Measurements from ENCODE around the gene ZNF227. TPM values are rescaled to one million over a fixed set of nuclear protein-coding genes. Genes with fewer than 3 reads are reported as not detected.
"Not testable (repeated sequence)": the region's sequence is repeated elsewhere in the genome, so short reads cannot be mapped to it uniquely, and the experiment has no call there.

The ZNF227 gene
- 10 to 100 TPM; 19.4 to 20.6 TPM for total RNA-seq

DNA sequence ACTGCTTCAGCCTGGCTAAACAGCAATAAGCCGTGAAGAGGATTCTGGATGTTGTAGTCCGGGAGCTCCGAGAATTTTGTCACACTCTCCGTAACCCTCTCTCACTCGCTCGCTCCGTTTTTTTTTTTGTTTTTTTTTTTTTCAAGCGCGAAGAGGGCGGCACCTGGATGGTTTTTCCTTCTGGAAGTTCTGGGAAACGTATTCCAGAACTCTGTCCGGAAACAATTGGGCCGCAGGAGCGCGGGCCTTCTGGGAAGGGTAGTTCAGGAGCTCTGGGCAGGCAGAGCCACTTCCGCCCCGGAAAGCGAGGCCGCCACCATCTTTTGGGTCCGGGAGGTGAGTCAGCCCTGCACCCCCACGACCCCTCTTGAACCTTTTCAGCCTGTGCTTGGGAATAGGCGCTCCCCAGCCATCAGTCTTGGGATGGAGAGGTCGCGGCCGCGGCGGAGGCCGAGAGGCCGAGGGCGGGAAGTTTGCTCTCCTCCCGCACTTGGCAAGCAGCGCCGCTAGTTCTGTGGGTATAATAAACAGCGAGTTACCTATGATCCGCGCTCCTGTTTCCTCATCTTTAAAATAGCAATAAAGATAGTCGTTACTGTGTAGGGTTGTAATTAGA is at the start of gene ZNF227:
TSS of gene ZNF227 (plus strand) at position 283 of the 616 bp plus-strand sequence. CDS start 5,261 bp downstream, outside the sequence.
- H3K4me3 Mint-ChIP-seq: peak within 1 kb of the TSS; percentile 90
- peak; percentile 98 for ATAC-seq
- H3K36me3 Mint-ChIP-seq (ENCODE audit: low read depth): peaks cover 34% of the 10 kb centered on the region
- POLR2A ChIA-PET: interaction anchor here (0.6 to 0.9 kb wide), 2 partner anchors 48 to 234 kb away, joined by 3 to 4 read pairs; partner anchors contain the start of gene ZNF226
- intact Hi-C loops (cut with DNase I, micrococcal nuclease): loop anchor here (1.0 to 2.0 kb wide), 14 partner anchors 47 to 288 kb away; partner anchors contain the start of genes ZNF230 (in 2 of the 2), ZNF235 (in 2 of the 2), ZNF180 (in 1 of the 2) and ZNF221 (in 1 of the 2)
- H3K27me3 Mint-ChIP-seq: no peaks in the 10 kb centered on the region
- peak within 1 kb of the TSS; percentile 92 for H3K27ac Mint-ChIP-seq
- CTCF ChIA-PET: interaction anchor here (0.5 to 0.6 kb wide), 2 partner anchors 117 to 617 kb away, joined by 3 read pairs; no protein-coding TSS in a partner anchor
- peaks cover 22% of the 10 kb centered on the region for H3K4me1 Mint-ChIP-seq
- peak; percentile 90 for DNase-seq
- peaks cover 7% of the 10 kb centered on the region for H3K9me3 Mint-ChIP-seq (ENCODE audit: low read depth)

DNA sequence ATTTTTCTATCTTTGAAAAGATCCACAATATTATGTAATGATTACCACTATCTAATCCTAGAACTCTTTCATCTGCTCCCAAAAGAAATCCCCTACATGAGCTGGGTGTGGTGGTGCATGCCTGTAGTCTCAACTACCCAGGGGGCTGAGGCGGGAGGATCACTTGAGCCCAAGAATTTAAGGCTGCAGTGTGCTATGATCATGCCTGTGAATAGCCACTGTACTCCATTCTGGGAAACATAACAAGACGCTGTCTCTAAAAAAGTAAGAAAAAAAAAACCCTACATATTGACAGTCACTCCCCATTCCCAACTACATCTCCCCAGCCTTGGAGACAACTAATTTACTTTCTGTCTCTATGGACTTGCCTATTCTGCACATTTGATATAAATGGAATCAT is 48.5 kb upstream of the ZNF227 start:
- ATAC-seq (no peak), DNase-seq (no peak)
- H3K36me3 Mint-ChIP-seq (ENCODE audit: low read depth): peaks cover 33% of the 10 kb centered on the region
- no peaks in the 10 kb centered on the region for H3K27me3 Mint-ChIP-seq
- H3K9me3 Mint-ChIP-seq (ENCODE audit: low read depth): peaks cover 34% of the 10 kb centered on the region
- peaks cover 30% of the 10 kb centered on the region for H3K4me1 Mint-ChIP-seq
- no peak overlapping the region for H3K4me3 Mint-ChIP-seq
- no peak overlapping the region for H3K27ac Mint-ChIP-seq
- intact Hi-C loops (cut with DNase I, micrococcal nuclease): loop anchor here (1.0 to 5.0 kb wide), 7 partner anchors 23 to 914 kb away; partner anchors contain the start of genes ZNF225 (in 2 of the 2), GEMIN7 (in 1 of the 2), ZNF224 (in 1 of the 2) and ZNF227 (in 1 of the 2)
- ChIA-PET CTCF (no interaction called here), POLR2A (no interaction called here)

DNA sequence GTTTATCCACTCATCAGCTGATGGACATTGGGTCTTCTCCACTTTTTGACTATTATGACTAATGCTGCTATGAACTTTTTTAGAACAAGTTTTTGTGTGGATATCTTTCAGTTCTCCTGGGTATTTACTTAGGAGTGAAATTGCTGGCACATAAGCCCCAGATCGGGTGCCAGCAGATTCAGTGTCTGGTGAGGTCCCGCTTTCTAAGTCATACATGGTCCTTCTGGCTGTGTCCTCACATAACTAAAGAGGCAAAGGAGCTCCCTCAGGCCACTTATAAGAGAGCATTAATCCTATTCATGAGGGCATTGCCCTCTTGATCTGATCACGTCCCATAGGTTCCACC is 48.0 kb upstream of the ZNF227 start:
- no peak for DNase-seq
- intact Hi-C loops (cut with DNase I, micrococcal nuclease): loop anchor here (1.0 to 5.0 kb wide), 7 partner anchors 23 to 913 kb away; partner anchors contain the start of genes ZNF225 (in 2 of the 2), GEMIN7 (in 1 of the 2), ZNF224 (in 1 of the 2) and ZNF227 (in 1 of the 2)
- Mint-ChIP-seq H3K4me1 (peaks cover 30% of the 10 kb centered on the region), H3K27ac (peak overlapping the region; percentile 96), H3K27me3 (no peaks in the 10 kb centered on the region), H3K9me3 (ENCODE audit: low read depth) (peaks cover 37% of the 10 kb centered on the region), H3K36me3 (ENCODE audit: low read depth) (peaks cover 37% of the 10 kb centered on the region), H3K4me3 (peak overlapping the region; percentile 87)
- ATAC-seq: no peak
- ChIA-PET CTCF (no interaction called here), POLR2A (interaction anchor here (0.8 to 1.9 kb wide), 4 partner anchors 43 to 336 kb away, joined by 3 to 5 read pairs (median 3); partner anchors contain the start of genes ZNF180 and ZNF227)

DNA sequence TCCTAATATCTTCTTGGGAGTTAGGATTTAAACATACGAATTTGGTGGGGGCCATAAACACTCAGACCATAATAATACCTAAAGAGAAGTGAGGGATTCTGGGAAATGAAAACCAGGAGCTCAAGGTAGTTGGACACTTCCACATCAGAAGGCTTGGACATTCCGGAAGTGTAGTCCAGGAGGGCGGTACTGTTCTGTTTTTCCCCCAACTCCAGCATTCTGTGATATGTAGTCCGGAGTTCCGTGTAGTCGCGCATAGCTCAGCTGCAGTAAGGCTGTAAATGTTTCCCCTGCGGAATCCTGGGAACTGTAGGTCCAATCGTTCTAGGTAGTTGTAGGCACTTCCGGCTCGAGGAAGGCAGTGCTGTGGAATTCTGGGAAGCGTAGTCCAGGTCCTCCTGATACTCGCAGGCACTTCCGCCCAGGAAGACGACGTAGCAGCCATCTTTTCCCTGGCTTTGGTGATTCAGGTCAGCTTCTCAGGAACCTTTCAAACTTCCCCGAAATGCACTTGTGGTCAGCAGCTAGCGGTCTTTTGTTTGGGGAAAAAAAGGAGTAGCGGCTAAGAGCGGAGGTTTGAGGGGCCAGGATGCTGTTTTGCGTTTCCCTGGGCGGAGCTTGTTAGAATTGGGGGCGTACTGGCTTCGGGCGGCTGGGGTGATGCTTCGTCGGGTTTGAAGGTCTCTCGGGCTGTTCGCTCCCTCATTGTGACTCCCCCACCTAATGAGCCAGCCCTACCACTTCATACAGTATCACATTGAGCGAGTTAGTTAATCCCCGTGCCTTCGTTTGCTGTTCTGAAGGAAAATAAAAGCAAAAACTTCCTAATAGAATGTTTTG is 47.4 kb upstream of the ZNF227 start, which contains the start of gene ZNF226:
TSS of gene ZNF226 (plus strand) at position 428 of the 840 bp plus-strand sequence. CDS start 4,981 bp downstream, outside the sequence.
- Mint-ChIP-seq H3K4me1 (peaks cover 30% of the 10 kb centered on the region), H3K27ac (peak within 1 kb of the TSS; percentile 96), H3K4me3 (peak within 1 kb of the TSS; percentile 87), H3K36me3 (ENCODE audit: low read depth) (peaks cover 41% of the 10 kb centered on the region), H3K9me3 (ENCODE audit: low read depth) (peaks cover 38% of the 10 kb centered on the region), H3K27me3 (no peaks in the 10 kb centered on the region)
- intact Hi-C loops (cut with DNase I, micrococcal nuclease): loop anchor here (1.0 to 5.0 kb wide), 15 partner anchors 24 to 912 kb away; partner anchors contain the start of genes ZNF224 (in 2 of the 2), ZNF225 (in 2 of the 2), ZNF227 (in 2 of the 2) and ZNF234 (in 2 of the 2)
- ChIA-PET POLR2A (interaction anchor here (0.6 to 1.9 kb wide), 5 partner anchors 42 to 336 kb away, joined by 3 to 5 read pairs (median 3); partner anchors contain the start of genes ZNF180, ZNF227 and ZNF235), CTCF (no interaction called here)
- ATAC-seq (peak; percentile 89), DNase-seq (peak; percentile 87)

DNA sequence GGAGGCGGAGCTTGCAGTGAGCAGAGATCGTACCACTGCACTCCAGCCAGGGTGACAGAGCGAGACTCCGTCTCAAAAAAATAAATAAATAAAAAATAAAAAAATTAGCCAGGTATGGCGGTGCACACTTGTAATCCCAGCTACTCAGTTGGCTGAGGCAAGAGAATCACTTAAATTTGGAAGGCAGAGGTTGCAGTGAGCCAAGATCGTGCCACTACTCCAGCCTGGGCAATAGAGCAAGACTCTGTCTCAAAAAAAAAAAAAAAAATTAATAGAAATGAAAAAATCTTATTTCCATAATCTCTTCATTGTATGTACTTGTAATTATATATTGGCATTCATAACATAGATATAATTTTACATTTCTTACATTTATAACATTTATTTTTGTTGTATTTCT is 41.7 kb upstream of the ZNF227 start:
- H3K9me3 Mint-ChIP-seq (ENCODE audit: low read depth): peaks cover 52% of the 10 kb centered on the region
- POLR2A ChIA-PET; CTCF ChIA-PET; DNase-seq; H3K4me3 Mint-ChIP-seq; ATAC-seq; H3K27me3 Mint-ChIP-seq; intact Hi-C loops (cut with DNase I, micrococcal nuclease); H3K27ac Mint-ChIP-seq: not testable (repeated sequence)
- peaks cover 21% of the 10 kb centered on the region for H3K4me1 Mint-ChIP-seq
- H3K36me3 Mint-ChIP-seq (ENCODE audit: low read depth): peaks cover 92% of the 10 kb centered on the region

DNA sequence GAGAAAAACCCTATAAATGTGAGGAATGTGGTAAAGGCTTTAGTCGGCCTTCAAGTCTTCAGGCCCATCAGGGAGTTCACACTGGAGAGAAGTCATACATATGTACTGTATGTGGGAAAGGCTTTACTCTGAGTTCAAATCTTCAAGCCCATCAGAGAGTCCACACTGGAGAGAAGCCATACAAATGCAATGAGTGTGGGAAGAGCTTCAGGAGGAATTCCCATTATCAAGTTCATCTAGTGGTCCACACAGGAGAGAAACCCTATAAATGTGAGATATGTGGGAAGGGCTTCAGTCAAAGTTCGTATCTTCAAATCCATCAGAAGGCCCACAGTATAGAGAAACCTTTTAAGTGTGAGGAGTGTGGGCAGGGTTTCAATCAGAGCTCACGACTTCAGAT is 35.7 kb upstream of the ZNF227 start:
- no peak overlapping the region for H3K4me3 Mint-ChIP-seq
- CTCF ChIA-PET: no interaction called here
- H3K4me1 Mint-ChIP-seq: no peaks in the 10 kb centered on the region
- ATAC-seq (no peak), DNase-seq (no peak)
- intact Hi-C loops (cut with DNase I, micrococcal nuclease): no loop called here
- peaks cover 71% of the 10 kb centered on the region for H3K36me3 Mint-ChIP-seq (ENCODE audit: low read depth)
- H3K27me3 Mint-ChIP-seq: no peaks in the 10 kb centered on the region
- POLR2A ChIA-PET: no interaction called here
- peaks cover 71% of the 10 kb centered on the region for H3K9me3 Mint-ChIP-seq (ENCODE audit: low read depth)
- no peak overlapping the region for H3K27ac Mint-ChIP-seq

DNA sequence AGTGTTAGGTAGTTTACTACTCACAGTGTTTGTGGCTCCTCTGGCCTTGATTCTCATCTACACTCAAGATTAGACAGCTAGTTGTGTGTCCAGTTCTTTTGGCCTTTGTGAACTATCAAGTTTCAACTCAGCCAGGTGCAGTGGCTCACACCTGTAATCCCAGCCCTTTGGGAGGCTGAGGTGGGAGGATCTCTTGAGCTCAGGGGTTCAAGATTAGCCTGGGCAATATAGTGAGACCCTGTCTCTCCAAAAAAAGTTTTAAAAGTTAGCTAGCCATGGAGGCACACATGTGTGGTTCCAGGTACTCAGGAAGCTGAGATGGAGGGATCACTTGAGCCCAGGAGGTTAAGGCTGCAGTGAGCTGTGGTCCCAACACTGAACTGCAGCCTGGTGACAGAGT is 31.4 kb upstream of the ZNF227 start:
- CTCF ChIA-PET: no interaction called here
- POLR2A ChIA-PET: no interaction called here

DNA sequence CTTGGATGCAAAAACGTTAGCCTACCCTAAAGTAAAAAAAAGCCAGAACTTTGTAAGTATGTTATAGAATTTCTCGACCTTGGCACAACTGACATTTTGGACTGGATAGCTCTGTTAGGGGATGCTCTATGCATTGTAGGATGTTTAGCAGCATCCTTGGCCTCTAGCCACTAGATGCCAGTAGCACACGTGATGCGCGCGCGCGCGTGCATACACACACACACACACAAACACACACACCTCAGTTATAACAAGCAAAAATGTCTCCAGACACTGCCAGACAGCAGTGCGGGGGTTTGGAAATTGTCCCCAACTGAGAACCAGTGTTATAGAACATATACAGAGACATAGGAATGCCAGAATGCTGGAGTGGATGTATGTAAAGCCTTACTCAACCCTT is 30.2 kb upstream of the ZNF227 start:
- POLR2A ChIA-PET: no interaction called here
- Mint-ChIP-seq H3K4me1 (no peaks in the 10 kb centered on the region), H3K4me3 (no peak overlapping the region), H3K36me3 (ENCODE audit: low read depth) (peaks cover 27% of the 10 kb centered on the region), H3K9me3 (ENCODE audit: low read depth) (peaks cover 65% of the 10 kb centered on the region), H3K27ac (no peak overlapping the region), H3K27me3 (no peaks in the 10 kb centered on the region)
- no peak for DNase-seq
- CTCF ChIA-PET: no interaction called here
- intact Hi-C loops (cut with DNase I, micrococcal nuclease): no loop called here
- ATAC-seq: no peak

More for the DNA sequence above, 31.4 kb upstream of the ZNF227 start:
- H3K36me3 Mint-ChIP-seq (ENCODE audit: low read depth): peaks cover 34% of the 10 kb centered on the region
- intact Hi-C loops (cut with DNase I, micrococcal nuclease): no loop called here
- DNase-seq (no peak), ATAC-seq (no peak)
- no peaks in the 10 kb centered on the region for H3K27me3 Mint-ChIP-seq
- no peak overlapping the region for H3K27ac Mint-ChIP-seq
- no peaks in the 10 kb centered on the region for H3K4me1 Mint-ChIP-seq
- peaks cover 71% of the 10 kb centered on the region for H3K9me3 Mint-ChIP-seq (ENCODE audit: low read depth)
- H3K4me3 Mint-ChIP-seq: no peak overlapping the region

DNA sequence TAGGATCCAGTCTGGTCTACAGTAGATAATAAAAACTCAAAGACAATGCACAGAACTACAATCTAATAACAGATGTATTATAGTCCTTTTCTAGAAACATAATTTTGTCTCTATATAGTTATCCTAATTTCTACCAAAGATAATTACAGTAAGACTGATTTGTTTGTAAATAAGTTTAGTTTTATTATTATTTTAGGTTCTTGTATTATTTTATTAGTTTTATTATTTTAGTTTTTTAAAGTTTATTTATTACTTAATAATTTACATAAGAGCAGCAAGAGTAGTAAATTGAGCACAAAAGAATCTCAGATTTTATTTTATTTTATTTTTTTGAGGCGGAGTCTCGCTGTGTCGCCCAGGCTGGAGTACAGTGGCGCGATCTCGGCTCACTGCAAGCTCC is 22.3 kb upstream of the ZNF227 start:
- ChIA-PET POLR2A (no interaction called here), CTCF (no interaction called here)
- Mint-ChIP-seq H3K27ac (no peak overlapping the region), H3K36me3 (ENCODE audit: low read depth) (peaks cover 17% of the 10 kb centered on the region), H3K9me3 (ENCODE audit: low read depth) (peaks cover 36% of the 10 kb centered on the region), H3K27me3 (no peaks in the 10 kb centered on the region), H3K4me1 (no peaks in the 10 kb centered on the region), H3K4me3 (no peak overlapping the region)
- DNase-seq (no peak), ATAC-seq (no peak)
- intact Hi-C loops (cut with DNase I, micrococcal nuclease): no loop called here

DNA sequence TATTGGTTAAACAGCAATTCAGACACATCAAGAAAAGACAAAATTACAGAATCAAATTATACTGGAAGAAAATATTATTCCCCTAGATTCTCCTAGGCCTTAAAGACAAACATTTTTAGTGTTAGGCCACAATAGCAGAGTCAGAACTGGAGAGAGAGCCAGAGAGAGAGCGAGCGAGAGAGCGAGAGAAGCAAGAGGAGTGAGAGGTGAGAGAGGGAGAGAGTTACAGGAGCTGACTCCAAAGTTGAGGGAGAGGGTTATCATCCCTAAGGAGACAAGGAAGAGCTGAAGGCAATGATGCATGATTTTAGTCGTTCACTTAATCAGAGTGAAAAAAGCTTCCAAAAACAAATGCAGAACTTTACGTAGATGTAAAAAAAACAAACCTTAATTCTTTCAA is 20.2 kb upstream of the ZNF227 start:
- ChIA-PET POLR2A (no interaction called here), CTCF (no interaction called here)
- intact Hi-C loops (cut with DNase I, micrococcal nuclease): no loop called here
- H3K27me3 Mint-ChIP-seq: no peaks in the 10 kb centered on the region
- ATAC-seq (no peak), DNase-seq (no peak)
- no peak overlapping the region for H3K4me3 Mint-ChIP-seq
- no peaks in the 10 kb centered on the region for H3K4me1 Mint-ChIP-seq
- no peak overlapping the region for H3K27ac Mint-ChIP-seq
- peaks cover 16% of the 10 kb centered on the region for H3K36me3 Mint-ChIP-seq (ENCODE audit: low read depth)
- peaks cover 37% of the 10 kb centered on the region for H3K9me3 Mint-ChIP-seq (ENCODE audit: low read depth)

DNA sequence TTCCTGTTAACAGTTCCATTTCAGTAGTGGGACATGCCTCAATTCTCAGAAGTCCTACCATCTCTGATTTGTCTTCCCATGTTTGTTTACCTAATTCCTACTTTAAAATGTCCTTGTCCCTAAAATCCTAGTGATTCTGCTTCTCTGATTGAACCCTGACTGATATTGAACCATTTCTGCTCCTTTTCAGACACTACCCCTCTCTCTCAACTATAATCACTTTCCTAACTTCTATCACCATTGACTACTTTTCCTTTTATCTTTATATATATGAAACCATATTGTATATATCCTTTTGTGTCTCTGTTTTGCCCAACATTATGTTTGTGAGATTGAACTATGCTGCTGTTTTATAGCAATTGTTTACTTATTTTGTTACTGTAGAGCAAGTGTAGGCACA is 15.6 kb upstream of the ZNF227 start:
- ATAC-seq (no peak), DNase-seq (no peak)
- Mint-ChIP-seq H3K4me1 (no peaks in the 10 kb centered on the region), H3K4me3 (no peak overlapping the region), H3K9me3 (ENCODE audit: low read depth) (peaks cover 28% of the 10 kb centered on the region), H3K27me3 (no peaks in the 10 kb centered on the region), H3K36me3 (ENCODE audit: low read depth) (peaks cover 17% of the 10 kb centered on the region), H3K27ac (no peak overlapping the region)
- CTCF ChIA-PET: no interaction called here
- POLR2A ChIA-PET: no interaction called here
- intact Hi-C loops (cut with DNase I, micrococcal nuclease): no loop called here

Data from activated CD4-positive, alpha-beta T cell treated with anti-CD3 and anti-CD28 coated beads for 36 hours (primary cell).